GM23248 (cell line): ENCODE results near the gene TRIO.

Experiments used
- EZH2 ChIP-seq: fragments of 200-600 bp; sonication (generic); IDR thresholded peaks from 2 replicates; pipeline ENCODE4 v1.6.1; 2018; ENCODE audit warnings: antibody characterized with exemption, mild to moderate bottlenecking; ENCODE audit not compliant: insufficient read depth, poor library complexity, severe bottlenecking
- EZH2phosphoT487 ChIP-seq: fragments of 200-600 bp; sonication (generic); IDR thresholded peaks from 2 replicates; pipeline ENCODE4 v1.6.1; 2018; ENCODE audit warnings: antibody characterized with exemption, moderate library complexity, mild to moderate bottlenecking, low read depth; ENCODE audit not compliant: insufficient read depth

DNA sequence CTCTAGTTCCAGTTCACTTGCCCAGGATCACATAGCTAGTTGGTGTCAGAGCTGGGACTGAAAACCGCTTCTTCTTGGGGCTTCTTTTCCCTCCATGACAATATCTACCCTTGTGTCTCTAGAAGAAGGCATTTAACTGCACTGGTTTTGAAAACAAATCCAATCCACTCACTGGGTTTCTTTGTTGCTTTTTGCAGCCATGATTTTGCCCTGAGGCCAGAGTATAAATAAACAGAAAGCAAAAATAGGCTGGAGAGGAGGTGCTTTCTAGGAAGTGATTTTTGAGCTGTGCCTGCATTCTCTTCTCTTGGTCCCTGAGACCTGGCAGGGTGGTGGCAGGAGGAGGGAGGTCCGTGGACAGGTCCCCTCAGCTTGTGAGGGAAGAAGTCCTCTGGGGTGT lies 6.9 kb upstream of the TRIO start:
- TF ChIP-seq EZH2phosphoT487 (no peak), EZH2 (no peak)
